Pancreas (tissue), 10 donors: ENCODE results near the gene NELL1. TPM values are rescaled to one million over a fixed set of nuclear protein-coding genes. Genes with fewer than 3 reads are reported as not detected.

ENCODE experiments used
- ATAC-seq, 4 donors: fragments of 200-7000 bp; cut with Tn5 transposase; one replicate each; pipeline versions ENCODE4 v1.8.0 to v1.9.1; 2020; ENCODE audit warnings: mild to moderate bottlenecking in 4 of 4, moderate library complexity in 4 of 4
- DNase-seq, 6 donors: peaks; one replicate each; pipeline ENCODE4 v3.0.0-alpha.2; 2020
- FAIRE-seq: peaks from 2 replicates; lab custom pipeline; 2012; peaks lifted over from hg19 to GRCh38; lab: Jason Lieb, UNC
- H3K27ac ChIP-seq, 4 donors: fragments of 200-600 bp; sonication (generic); 1 replicate in 3 of 4; 2 replicates in 1 of 4; pipeline versions ENCODE4 v1.5.0 to v1.8.0; 2020
- H3K27me3 ChIP-seq, 4 donors: fragments of 200-600 bp; one replicate each; pipeline ENCODE4 v1.8.0; 2021
- H3K36me3 ChIP-seq, 3 donors: fragments of 200-600 bp; sonication (generic) in 1 of 3; one replicate each; pipeline versions ENCODE4 v1.5.0 to v1.8.0; 2020 to 2021
- H3K4me1 ChIP-seq, 3 donors: fragments of 200-600 bp; one replicate each; pipeline ENCODE4 v1.8.0; 2021
- H3K4me3 ChIP-seq, 4 donors: fragments of 200-600 bp; sonication (generic) in 2 of 4; one replicate each; pipeline versions ENCODE4 v1.5.0 to v1.8.0; 2020 to 2021
- H3K9me3 ChIP-seq, 4 donors: fragments of 200-600 bp; one replicate each; pipeline ENCODE4 v1.8.0; 2021
- CTCF ChIP-seq, 4 donors: fragments of 200-600 bp; sonication (generic) in 3 of 4; IDR thresholded peaks; one replicate each; pipeline versions ENCODE4 v1.5.0 to v1.8.0; 2021; ENCODE audit warnings: antibody characterized with exemption in 4 of 4
- WGBS, 2 donors: extraction: QIAGEN DNeasy Blood & Tissue Kit; methylation state at CpG; one replicate each; pipeline ENCODE4 v1.1.7; 2013; 5-methylcytosine and 5-hydroxymethylcytosine counted together
- intact Hi-C, 3 donors: fragments of 100-400 bp; cut with DNase I; formaldehyde crosslinking; loops; one replicate each; pipeline versions ENCODE4 v1.11.1 to v1.14.2; 2022
- polyA plus RNA-seq, 2 donors: library from polyadenylated mRNA; stranded (reverse); fragments of 200-250 nt; gene quantifications; one replicate each; pipeline ENCODE4 v1.2.3, GENCODE V29; 2013
- total RNA-seq, 6 donors: library from RNA; stranded (reverse); fragmentation: NEBNext Ultra II Directional in 4 of 6; extraction: Animal tissue kit (Norgen Biotek cat#: 25700) in 4 of 6; gene quantifications; one replicate each; pipeline versions ENCODE4 v1.2.1 to v1.2.4, GENCODE V29; 2021 to 2023
- donor health status: healthy with polysubstance abuse.
- donor health status: DM: no; HTN: no; CAD: no; lungs with moderate emphysema.
- donor health status: DM: no; HTN: no; CAD: no.
- donor health status: control.
- donor health status: control.
- donor health status: Bipolar disorder and iron deficiency.
- donor health status: DM: yes; HTN: yes; CAD: no.
- donor health status: DM: no; HTN: no; CAD: no.
- donor health status: DM: no; HTN: no; CAD: no.
- donor health status: DM: yes; HTN: yes; CAD: no.

NELL1 gene
- total and polyA plus RNA-seq, 8 donors = not detected

- H3K4me3 ChIP-seq = no peak overlapping the region
- no peaks in the 10 kb centered on the region for H3K27me3 ChIP-seq
- no peak for ATAC-seq
- TF ChIP-seq CTCF (IDR thresholded peaks at IDR 0.05) = no peak
- no peaks in the 10 kb centered on the region for H3K9me3 ChIP-seq
- H3K36me3 ChIP-seq = no peaks in the 10 kb centered on the region
- intact Hi-C loops = no loop called here
- DNase-seq = no peak
- no peak for FAIRE-seq
- H3K4me1 ChIP-seq = no peaks in the 10 kb centered on the region
- H3K27ac ChIP-seq = no peak overlapping the region
Observed at GRCh38 chr11:20894296-20894695, 224.9 kb downstream of the NELL1 start.

GRCh38 chr11:20909995-20910726 lies 240.8 kb downstream of the NELL1 start:
- DNase-seq (no peak), ATAC-seq (no peak), FAIRE-seq (no peak)
- WGBS, 2 donors = 58 to 66% methylated on average over 7 of the region's 7 CpGs
- TF ChIP-seq CTCF (IDR thresholded peaks at IDR 0.05) = no peak
- H3K4me1 ChIP-seq = no peaks in the 10 kb centered on the region
- no peaks in the 10 kb centered on the region for H3K9me3 ChIP-seq
- no peak overlapping the region for H3K27ac ChIP-seq
- no peak overlapping the region for H3K4me3 ChIP-seq
- H3K36me3 ChIP-seq = no peaks in the 10 kb centered on the region
- H3K27me3 ChIP-seq = no peaks in the 10 kb centered on the region
- intact Hi-C loops = no loop called here

GRCh38 chr11:20910733-20911132 lies 241.3 kb downstream of the NELL1 start:
- TF ChIP-seq CTCF (IDR thresholded peaks at IDR 0.05) = no peak
- Histone ChIP-seq H3K36me3 (no peaks in the 10 kb centered on the region), H3K9me3 (no peaks in the 10 kb centered on the region), H3K27me3 (no peaks in the 10 kb centered on the region), H3K27ac (no peak overlapping the region), H3K4me1 (no peaks in the 10 kb centered on the region), H3K4me3 (no peak overlapping the region)
- ATAC-seq = no peak
- FAIRE-seq = no peak
- DNase-seq = no peak
- intact Hi-C loops = no loop called here

- no peak for DNase-seq
- H3K4me3 ChIP-seq = no peak overlapping the region
- H3K36me3 ChIP-seq = no peaks in the 10 kb centered on the region
- H3K27ac ChIP-seq = no peak overlapping the region
- FAIRE-seq = no peak
- no peaks in the 10 kb centered on the region for H3K4me1 ChIP-seq
- H3K27me3 ChIP-seq = no peaks in the 10 kb centered on the region
- 16% methylated on average over 2 of the region's 2 CpGs for WGBS, 2 donors
- H3K9me3 ChIP-seq = no peaks in the 10 kb centered on the region
- ATAC-seq = no peak
- intact Hi-C loops = no loop called here
- no peak for TF ChIP-seq CTCF (IDR thresholded peaks at IDR 0.05)
Observed at GRCh38 chr11:20912065-20912821, 242.9 kb downstream of the NELL1 start.
